ENCODE data around the gene PDE10A.

GRCh38 chr6:165686596-165687365 lies 23.7 kb upstream of the PDE10A start:
- TF ChIP-seq CTCF (IDR thresholded peaks at IDR 0.05; ENCODE audit: control extremely low read depth in 1 of 3, insufficient read depth in 1 of 3, low read depth in 1 of 3, low read length in 3 of 3), result no peak
- no peak for TF ChIP-seq POLR2A (IDR thresholded peaks at IDR 0.05; ENCODE audit: control extremely low read depth in 1 of 2, low read depth in 2 of 2, low read length in 2 of 2)
